GM19238 (cell line): ENCODE results near the gene CGB2.
"Not testable (repeated sequence)": the region's sequence is repeated elsewhere in the genome, so short reads cannot be mapped to it uniquely, and the experiment has no call there.

Source experiments
- DNase-seq: peaks from one replicate; pipeline ENCODE4 v3.0.0; 2011; ENCODE audit warnings: low spot score; ENCODE audit not compliant: insufficient read length

CGB2 gene

GRCh38 chr19:49036815-49037214, 5.1 kb downstream of the CGB2 start, which contains the start of gene CGB1:
Gene CGB1, minus strand, starts transcription at chr19:49036895. Its CDS starts 184 bp downstream, at chr19:49036711.
- DNase-seq: not testable (repeated sequence)

- DNase-seq: not testable (repeated sequence)
These were observed 6.4 kb downstream of the CGB2 start for GRCh38 chr19:49038111-49038510.

- DNase-seq: not testable (repeated sequence)
These were observed 7.0 kb downstream of the CGB2 start for GRCh38 chr19:49038557-49039276.

- DNase-seq: not testable (repeated sequence)
These were observed 8.0 kb downstream of the CGB2 start for GRCh38 chr19:49039736-49040135.

- no peak for DNase-seq
These were observed 10.5 kb downstream of the CGB2 start for GRCh38 chr19:49042177-49042576.

GRCh38 chr19:49042666-49043065, 11.0 kb downstream of the CGB2 start:
- not testable (repeated sequence) for DNase-seq

GRCh38 chr19:49043548-49043947, 11.9 kb downstream of the CGB2 start, which contains the start of gene CGB5:
Gene CGB5, plus strand, starts transcription at chr19:49043848. Its CDS starts 362 bp downstream, at chr19:49044210.
- DNase-seq: not testable (repeated sequence)

- not testable (repeated sequence) for DNase-seq
These were observed 17.3 kb downstream of the CGB2 start, which contains the start of gene CGB8 for GRCh38 chr19:49049011-49049410. Gene CGB8, minus strand, starts transcription at chr19:49049111. Its CDS starts 372 bp downstream, at chr19:49048739.

GRCh38 chr19:49049834-49050233, 18.1 kb downstream of the CGB2 start:
- DNase-seq: not testable (repeated sequence)

- not testable (repeated sequence) for DNase-seq
These were observed 18.8 kb downstream of the CGB2 start for GRCh38 chr19:49050376-49051033.

- peak; percentile 82 for DNase-seq
These were observed 24.6 kb downstream of the CGB2 start for GRCh38 chr19:49056101-49056901.

GRCh38 chr19:49056902-49057596, 25.4 kb downstream of the CGB2 start:
- not testable (repeated sequence) for DNase-seq

- DNase-seq: no peak
These were observed 26.0 kb downstream of the CGB2 start, which contains the start of gene CGB7 for GRCh38 chr19:49057636-49058234. Gene CGB7, minus strand, starts transcription at chr19:49057749. Its CDS starts 2,374 bp downstream, at chr19:49055375.

GRCh38 chr19:49058562-49058961, 26.9 kb downstream of the CGB2 start:
- no peak for DNase-seq

- DNase-seq: no peak
These were observed 27.4 kb downstream of the CGB2 start for GRCh38 chr19:49059053-49059452.

GRCh38 chr19:49061000-49061399, 29.3 kb downstream of the CGB2 start:
- DNase-seq: no peak

GRCh38 chr19:49061445-49061844, 29.8 kb downstream of the CGB2 start:
- DNase-seq: no peak

GRCh38 chr19:49064029-49064629, 32.4 kb downstream of the CGB2 start:
- no peak for DNase-seq

GRCh38 chr19:49064768-49065611, 33.3 kb downstream of the CGB2 start, which contains the start of gene NTF4:
Gene NTF4, minus strand, starts transcription at chr19:49064818. Its CDS starts 2,821 bp downstream, at chr19:49061997.
- DNase-seq: no peak
